Liver (tissue), 9 donors: ENCODE data around the gene COX17. TPM values are rescaled to one million over a fixed set of nuclear protein-coding genes. Genes with fewer than 3 reads are reported as not detected.

Experiments used
- DNase-seq: peaks from one replicate; pipeline ENCODE4 v3.0.0-alpha.2; 2017; ENCODE audit warnings: low spot score
- H3K27ac ChIP-seq, 2 donors: one replicate each; pipeline ENCODE4 v1.7.0; 2013; ENCODE audit warnings: inconsistent platforms in 2 of 2, low read length in 2 of 2, control low read depth in 1 of 2, low read depth in 1 of 2, mild to moderate bottlenecking in 1 of 2
- H3K27me3 ChIP-seq, 4 donors: one replicate each; pipeline versions ENCODE4 v1.6.1 to v1.7.0; 2013; ENCODE audit warnings: low read length in 3 of 4, inconsistent platforms in 1 of 4, mild to moderate bottlenecking in 1 of 4, moderate library complexity in 1 of 4; ENCODE audit not compliant: control insufficient read depth in 4 of 4, insufficient read depth in 4 of 4
- H3K36me3 ChIP-seq, 4 donors: one replicate each; pipeline versions ENCODE4 v1.6.1 to v1.7.0; 2013; ENCODE audit warnings: low read length in 3 of 4, mild to moderate bottlenecking in 3 of 4, low read depth in 1 of 4, moderate library complexity in 1 of 4; ENCODE audit not compliant: control insufficient read depth in 4 of 4, insufficient read depth in 3 of 4
- H3K4me1 ChIP-seq, 4 donors: one replicate each; pipeline versions ENCODE4 v1.6.1 to v1.7.0; 2013; ENCODE audit warnings: low read length in 3 of 4, mild to moderate bottlenecking in 3 of 4, moderate library complexity in 1 of 4; ENCODE audit not compliant: control insufficient read depth in 4 of 4, insufficient read depth in 4 of 4
- H3K4me3 ChIP-seq, 3 donors: one replicate each; pipeline versions ENCODE4 v1.6.1 to v1.7.0; 2013; ENCODE audit warnings: low read length in 3 of 3, control low read depth in 1 of 3, low read depth in 1 of 3, mild to moderate bottlenecking in 1 of 3
- H3K9ac ChIP-seq, 2 donors: one replicate each; pipeline ENCODE4 v1.7.0; 2013; ENCODE audit warnings: low read length in 2 of 2, mild to moderate bottlenecking in 2 of 2, moderate library complexity in 2 of 2, control low read depth in 1 of 2, low read depth in 1 of 2
- H3K9me3 ChIP-seq, 4 donors: one replicate each; pipeline versions ENCODE4 v1.6.1 to v1.7.0; 2013; ENCODE audit warnings: low read length in 3 of 4; ENCODE audit not compliant: control insufficient read depth in 4 of 4
- EGR1 ChIP-seq, 2 donors: IDR thresholded peaks; 2 replicates each; pipeline ENCODE4 v1.6.1; 2016 to 2018; ENCODE audit warnings: antibody characterized with exemption in 2 of 2, low read depth in 2 of 2
- FOXA1 ChIP-seq: IDR thresholded peaks from 2 replicates; pipeline ENCODE4 v1.6.1; 2016; ENCODE audit warnings: antibody characterized with exemption
- FOXA2 ChIP-seq: IDR thresholded peaks from 2 replicates; pipeline ENCODE4 v1.6.1; 2016; ENCODE audit warnings: antibody characterized with exemption
- HNF4A ChIP-seq, 2 donors: conservative IDR thresholded peaks; 2 replicates each; pipeline ENCODE4 v1.6.1; 2016; ENCODE audit warnings: antibody characterized with exemption in 2 of 2, mild to moderate bottlenecking in 2 of 2
- HNF4G ChIP-seq: IDR thresholded peaks from 2 replicates; pipeline ENCODE4 v1.6.1; 2016; ENCODE audit warnings: antibody characterized with exemption
- JUND ChIP-seq, 2 donors: IDR thresholded peaks; 2 replicates each; pipeline ENCODE4 v1.6.1; 2016; ENCODE audit warnings: antibody characterized with exemption in 2 of 2
- MAX ChIP-seq: IDR thresholded peaks from 2 replicates; pipeline ENCODE4 v1.6.1; 2016; ENCODE audit warnings: antibody characterized with exemption
- NR2F2 ChIP-seq: IDR thresholded peaks from 2 replicates; pipeline ENCODE4 v1.6.1; 2016; ENCODE audit warnings: antibody characterized with exemption
- SP1 ChIP-seq: IDR thresholded peaks from 2 replicates; pipeline ENCODE4 v1.6.1; 2018; ENCODE audit warnings: antibody characterized with exemption, mild to moderate bottlenecking
- TAF1 ChIP-seq: conservative IDR thresholded peaks from 2 replicates; pipeline ENCODE4 v1.6.1; 2016; ENCODE audit warnings: antibody characterized with exemption, mild to moderate bottlenecking
- ZBTB33 ChIP-seq: IDR thresholded peaks from 2 replicates; pipeline ENCODE4 v1.6.1; 2016; ENCODE audit warnings: antibody characterized with exemption
- WGBS: extraction: QIAGEN DNeasy Blood & Tissue Kit; methylation state at CpG from one replicate; pipeline ENCODE4 v1.1.7; 2013; 5-methylcytosine and 5-hydroxymethylcytosine counted together
- polyA plus RNA-seq, 2 donors: library from polyadenylated mRNA; stranded (reverse) in 1 of 2; unstranded in 1 of 2; fragments of 200-250 nt in 1 of 2; fragments of >200 nt in 1 of 2; fragmentation: Nextera tagmentation in 1 of 2; extraction: Ambion mirVana in 1 of 2; gene quantifications; one replicate each; pipeline versions ENCODE4 v1.2.1 to v1.2.3, GENCODE V29; 2013 to 2015
- total RNA-seq, 2 donors: library from RNA; depleted of rRNA; stranded (reverse); fragments of >200 nt; gene quantifications; one replicate each; pipeline ENCODE4 v1.2.3, GENCODE V29; 2014
- TF ChIP-seq, protein P1 (sequence below): IDR thresholded peaks from 2 replicates; pipeline ENCODE4 v1.6.1; 2016; ENCODE audit warnings: antibody characterized with exemption, mild to moderate bottlenecking
- TF ChIP-seq, protein P2 (sequence below): fragments of 150-350 bp; IDR thresholded peaks from 2 replicates; pipeline ENCODE4 v1.5.1; 2017; ENCODE audit warnings: improper control_type of control experiment, low read depth, low read length; ENCODE audit not compliant: missing input control
- donor health status: healthy.
- donor health status: healthy.
- donor health status: healthy.
- donor health status: healthy.
- donor health status: healthy.

The COX17 gene
- total and polyA plus RNA-seq, 4 donors = 10.3 to 164 (median 49.0) TPM

DNA sequence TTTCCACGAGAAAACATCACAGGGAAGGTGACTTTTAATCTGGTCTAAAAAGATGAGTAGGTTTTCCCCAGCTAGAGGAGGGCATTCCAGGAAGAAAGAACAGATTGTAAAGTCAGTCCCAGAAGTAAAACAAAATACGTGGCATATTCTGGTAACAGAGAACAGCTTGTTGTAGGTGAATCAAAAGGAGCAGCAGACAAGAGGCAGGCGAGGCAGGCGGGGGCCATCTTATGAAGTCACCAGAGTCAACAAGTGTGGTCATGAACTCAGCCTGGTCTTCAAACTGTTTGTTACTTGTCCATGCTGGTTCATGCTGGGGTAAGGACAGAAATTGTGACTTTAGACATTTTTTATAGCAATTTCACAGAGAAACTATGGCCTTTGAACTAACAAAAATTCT is 12.8 kb downstream of the COX17 start:
- Histone ChIP-seq H3K36me3 (peaks cover 0 to 9% (median 3%) of the 10 kb centered on the region in 4 donors), H3K9me3 (no peaks in the 10 kb centered on the region), H3K27ac (no peak overlapping the region), H3K4me3 (no peak overlapping the region), H3K27me3 (no peaks in the 10 kb centered on the region), H3K9ac (no peak overlapping the region), H3K4me1 (no peaks in the 10 kb centered on the region)
- TF ChIP-seq, protein P1, sequence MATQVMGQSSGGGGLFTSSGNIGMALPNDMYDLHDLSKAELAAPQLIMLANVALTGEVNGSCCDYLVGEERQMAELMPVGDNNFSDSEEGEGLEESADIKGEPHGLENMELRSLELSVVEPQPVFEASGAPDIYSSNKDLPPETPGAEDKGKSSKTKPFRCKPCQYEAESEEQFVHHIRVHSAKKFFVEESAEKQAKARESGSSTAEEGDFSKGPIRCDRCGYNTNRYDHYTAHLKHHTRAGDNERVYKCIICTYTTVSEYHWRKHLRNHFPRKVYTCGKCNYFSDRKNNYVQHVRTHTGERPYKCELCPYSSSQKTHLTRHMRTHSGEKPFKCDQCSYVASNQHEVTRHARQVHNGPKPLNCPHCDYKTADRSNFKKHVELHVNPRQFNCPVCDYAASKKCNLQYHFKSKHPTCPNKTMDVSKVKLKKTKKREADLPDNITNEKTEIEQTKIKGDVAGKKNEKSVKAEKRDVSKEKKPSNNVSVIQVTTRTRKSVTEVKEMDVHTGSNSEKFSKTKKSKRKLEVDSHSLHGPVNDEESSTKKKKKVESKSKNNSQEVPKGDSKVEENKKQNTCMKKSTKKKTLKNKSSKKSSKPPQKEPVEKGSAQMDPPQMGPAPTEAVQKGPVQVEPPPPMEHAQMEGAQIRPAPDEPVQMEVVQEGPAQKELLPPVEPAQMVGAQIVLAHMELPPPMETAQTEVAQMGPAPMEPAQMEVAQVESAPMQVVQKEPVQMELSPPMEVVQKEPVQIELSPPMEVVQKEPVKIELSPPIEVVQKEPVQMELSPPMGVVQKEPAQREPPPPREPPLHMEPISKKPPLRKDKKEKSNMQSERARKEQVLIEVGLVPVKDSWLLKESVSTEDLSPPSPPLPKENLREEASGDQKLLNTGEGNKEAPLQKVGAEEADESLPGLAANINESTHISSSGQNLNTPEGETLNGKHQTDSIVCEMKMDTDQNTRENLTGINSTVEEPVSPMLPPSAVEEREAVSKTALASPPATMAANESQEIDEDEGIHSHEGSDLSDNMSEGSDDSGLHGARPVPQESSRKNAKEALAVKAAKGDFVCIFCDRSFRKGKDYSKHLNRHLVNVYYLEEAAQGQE = no peak
- TF ChIP-seq, protein P2, sequence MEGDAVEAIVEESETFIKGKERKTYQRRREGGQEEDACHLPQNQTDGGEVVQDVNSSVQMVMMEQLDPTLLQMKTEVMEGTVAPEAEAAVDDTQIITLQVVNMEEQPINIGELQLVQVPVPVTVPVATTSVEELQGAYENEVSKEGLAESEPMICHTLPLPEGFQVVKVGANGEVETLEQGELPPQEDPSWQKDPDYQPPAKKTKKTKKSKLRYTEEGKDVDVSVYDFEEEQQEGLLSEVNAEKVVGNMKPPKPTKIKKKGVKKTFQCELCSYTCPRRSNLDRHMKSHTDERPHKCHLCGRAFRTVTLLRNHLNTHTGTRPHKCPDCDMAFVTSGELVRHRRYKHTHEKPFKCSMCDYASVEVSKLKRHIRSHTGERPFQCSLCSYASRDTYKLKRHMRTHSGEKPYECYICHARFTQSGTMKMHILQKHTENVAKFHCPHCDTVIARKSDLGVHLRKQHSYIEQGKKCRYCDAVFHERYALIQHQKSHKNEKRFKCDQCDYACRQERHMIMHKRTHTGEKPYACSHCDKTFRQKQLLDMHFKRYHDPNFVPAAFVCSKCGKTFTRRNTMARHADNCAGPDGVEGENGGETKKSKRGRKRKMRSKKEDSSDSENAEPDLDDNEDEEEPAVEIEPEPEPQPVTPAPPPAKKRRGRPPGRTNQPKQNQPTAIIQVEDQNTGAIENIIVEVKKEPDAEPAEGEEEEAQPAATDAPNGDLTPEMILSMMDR = no peak
- no peak for TF ChIP-seq SP1
- no peak for TF ChIP-seq FOXA2
- no peak for TF ChIP-seq EGR1 (IDR thresholded peaks at IDR 0.05; ENCODE audit: low read depth in 2 of 2)
- TF ChIP-seq JUND (IDR thresholded peaks at IDR 0.05) = no peak
- WGBS = 88% methylated on average over 4 of the region's 4 CpGs
- no peak for DNase-seq

DNA sequence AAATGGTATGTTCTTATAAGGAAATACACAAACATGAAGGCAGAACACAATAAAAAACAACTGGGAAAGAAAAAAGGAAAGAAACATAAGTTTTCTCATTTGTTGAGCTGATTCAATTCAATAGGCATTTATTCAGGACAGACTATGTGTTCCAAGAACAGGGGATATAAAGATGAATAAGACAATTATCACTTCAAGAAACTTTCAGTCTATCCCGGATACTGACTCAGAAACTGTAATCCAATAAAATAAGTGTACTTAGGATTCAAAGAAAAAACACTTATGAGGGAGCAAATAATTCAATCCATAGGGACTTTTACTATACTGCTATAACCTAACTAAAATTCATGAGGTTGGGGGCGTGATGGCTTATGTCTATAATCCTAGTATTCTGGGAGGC is 13.3 kb downstream of the COX17 start:
- 91% methylated on average over 2 of the region's 2 CpGs for WGBS
- Histone ChIP-seq H3K9ac (no peak overlapping the region), H3K27ac (no peak overlapping the region)

More for the DNA sequence above, 13.3 kb downstream of the COX17 start:
- TF ChIP-seq MAX = no peak
- no peak for TF ChIP-seq FOXA1
- TF ChIP-seq, protein P1 = no peak
- no peak for TF ChIP-seq HNF4G
- TF ChIP-seq JUND (IDR thresholded peaks at IDR 0.05) = no peak
- TF ChIP-seq ZBTB33 = no peak
- no peak for TF ChIP-seq HNF4A (conservative IDR thresholded peaks at IDR 0.05)
- TF ChIP-seq TAF1 = no peak
- no peak for TF ChIP-seq NR2F2
- no peaks in the 10 kb centered on the region for H3K27me3 ChIP-seq
- no peak for DNase-seq
- peaks cover 0 to 5% (median 1%) of the 10 kb centered on the region in 4 donors for H3K36me3 ChIP-seq
- H3K4me3 ChIP-seq = no peak overlapping the region
- H3K9me3 ChIP-seq = no peaks in the 10 kb centered on the region
- H3K4me1 ChIP-seq = no peaks in the 10 kb centered on the region
